ENCODE data around the gene TMCO2.

The TMCO2 gene

GRCh38 chr1:40248412-40248811 lies 675 bp downstream of the TMCO2 start:
- no peak overlapping the region for H3K9ac ChIP-seq (ENCODE audit: low read length)
- no peak overlapping the region for H2BK120ac ChIP-seq (ENCODE audit: low read depth, low read length)
- no peak overlapping the region for H3K18ac ChIP-seq (ENCODE audit: low read depth in 1 of 2, low read length in 2 of 2)
- no peak overlapping the region for H2AK5ac ChIP-seq (ENCODE audit: low read length, severe bottlenecking)
- DNase-seq, result no peak
- H2BK12ac ChIP-seq (ENCODE audit: low read length in 2 of 2), result no peak overlapping the region
- no peak overlapping the region for H2AFZ ChIP-seq (ENCODE audit: low read depth, low read length)
- no peak overlapping the region for H3K4me2 ChIP-seq (ENCODE audit: low read length, poor library complexity, severe bottlenecking)
- H3K27me3 ChIP-seq (ENCODE audit: control insufficient read depth in 1 of 2, insufficient read depth in 1 of 2, low read length in 2 of 2), result no peaks in the 10 kb centered on the region
- H2BK5ac ChIP-seq (ENCODE audit: low read depth, low read length, poor library complexity, severe bottlenecking), result no peak overlapping the region
- no peak overlapping the region for H3K4ac ChIP-seq (ENCODE audit: low read depth in 1 of 2, low read length in 2 of 2)
- no peaks in the 10 kb centered on the region for H3K9me3 ChIP-seq (ENCODE audit: control insufficient read depth, low read length)
- no peak overlapping the region for H2BK15ac ChIP-seq (ENCODE audit: low read depth, poor library complexity, severe bottlenecking)
- H3K23ac ChIP-seq (ENCODE audit: low read length in 2 of 2), result no peak overlapping the region
- H3K27ac ChIP-seq (ENCODE audit: low read length, poor library complexity, severe bottlenecking), result no peak overlapping the region
- no peak overlapping the region for H3K4me3 ChIP-seq (ENCODE audit: insufficient read depth in 1 of 2, low read depth in 1 of 2, low read length in 2 of 2)
- no peaks in the 10 kb centered on the region for H3K79me1 ChIP-seq (replicated peaks; ENCODE audit: low read length, poor library complexity, severe bottlenecking)
- H3K36me3 ChIP-seq (ENCODE audit: control insufficient read depth in 1 of 2, insufficient read depth in 2 of 2, low read depth in 1 of 2, low read length in 2 of 2), result no peaks in the 10 kb centered on the region
- H3K4me1 ChIP-seq (ENCODE audit: control insufficient read depth, insufficient read depth, low read depth, low read length), result no peaks in the 10 kb centered on the region
- no peak overlapping the region for H4K8ac ChIP-seq (ENCODE audit: low read length)
- H4K91ac ChIP-seq (ENCODE audit: low read length), result no peak overlapping the region
- no peak overlapping the region for H3K14ac ChIP-seq (ENCODE audit: low read length in 2 of 2)

- DNase-seq, result no peak
- H3K4me1 ChIP-seq (ENCODE audit: control insufficient read depth, insufficient read depth, low read depth, low read length), result peaks cover 2% of the 10 kb centered on the region
- no peak overlapping the region for H2AFZ ChIP-seq (ENCODE audit: low read depth, low read length)
- H2BK120ac ChIP-seq (ENCODE audit: low read depth, low read length), result no peak overlapping the region
- no peak overlapping the region for H4K91ac ChIP-seq (ENCODE audit: low read length)
- H2BK15ac ChIP-seq (ENCODE audit: low read depth, poor library complexity, severe bottlenecking), result no peak overlapping the region
- no peaks in the 10 kb centered on the region for H3K36me3 ChIP-seq (ENCODE audit: control insufficient read depth in 1 of 2, insufficient read depth in 2 of 2, low read depth in 1 of 2, low read length in 2 of 2)
- no peak overlapping the region for H2BK5ac ChIP-seq (ENCODE audit: low read depth, low read length, poor library complexity, severe bottlenecking)
- no peak overlapping the region for H3K27ac ChIP-seq (ENCODE audit: low read length, poor library complexity, severe bottlenecking)
- peaks cover 10% of the 10 kb centered on the region for H3K79me1 ChIP-seq (replicated peaks; ENCODE audit: low read length, poor library complexity, severe bottlenecking)
- H3K4me2 ChIP-seq (ENCODE audit: low read length, poor library complexity, severe bottlenecking), result no peak overlapping the region
- no peak overlapping the region for H2BK12ac ChIP-seq (ENCODE audit: low read length in 2 of 2)
- no peak overlapping the region for H3K23ac ChIP-seq (ENCODE audit: low read length in 2 of 2)
- no peak overlapping the region for H3K14ac ChIP-seq (ENCODE audit: low read length in 2 of 2)
- no peak overlapping the region for H3K9ac ChIP-seq (ENCODE audit: low read length)
- H4K8ac ChIP-seq (ENCODE audit: low read length), result no peak overlapping the region
- 90% methylated on average over 4 of the region's 4 CpGs for WGBS
- no peak overlapping the region for H3K4me3 ChIP-seq (ENCODE audit: insufficient read depth in 1 of 2, low read depth in 1 of 2, low read length in 2 of 2)
- H3K18ac ChIP-seq (ENCODE audit: low read depth in 1 of 2, low read length in 2 of 2), result no peak overlapping the region
- no peak overlapping the region for H2AK5ac ChIP-seq (ENCODE audit: low read length, severe bottlenecking)
- H3K9me3 ChIP-seq (ENCODE audit: control insufficient read depth, low read length), result no peaks in the 10 kb centered on the region
- H3K4ac ChIP-seq (ENCODE audit: low read depth in 1 of 2, low read length in 2 of 2), result no peak overlapping the region
- H3K27me3 ChIP-seq (ENCODE audit: control insufficient read depth in 1 of 2, insufficient read depth in 1 of 2, low read length in 2 of 2), result no peaks in the 10 kb centered on the region
Observed at GRCh38 chr1:40251456-40251855, 3.7 kb downstream of the TMCO2 start.

DNA sequence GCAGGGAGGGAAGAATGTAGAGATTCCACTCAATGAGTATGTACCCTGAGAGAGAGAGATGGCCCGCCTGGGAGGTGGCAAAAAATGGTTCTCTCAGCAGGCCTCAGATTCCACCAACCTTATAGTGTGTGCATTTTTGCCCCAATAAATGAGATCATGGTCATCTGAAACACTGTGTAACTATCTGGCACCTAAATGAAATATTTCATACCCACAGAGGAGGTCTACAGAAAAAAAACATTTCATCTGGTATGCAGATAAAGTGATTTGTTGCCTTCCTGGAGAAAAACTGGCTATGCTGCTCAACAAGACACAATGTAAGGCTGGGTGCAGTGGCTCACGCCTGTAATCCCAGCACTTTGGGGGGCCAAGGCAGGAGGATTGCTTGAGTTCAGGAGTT lies 4.9 kb downstream of the TMCO2 start:
- H2BK12ac ChIP-seq (ENCODE audit: low read length in 2 of 2), result no peak overlapping the region
- 78% methylated on average over 2 of the region's 2 CpGs for WGBS
- H3K9ac ChIP-seq (ENCODE audit: low read length), result no peak overlapping the region

DNA sequence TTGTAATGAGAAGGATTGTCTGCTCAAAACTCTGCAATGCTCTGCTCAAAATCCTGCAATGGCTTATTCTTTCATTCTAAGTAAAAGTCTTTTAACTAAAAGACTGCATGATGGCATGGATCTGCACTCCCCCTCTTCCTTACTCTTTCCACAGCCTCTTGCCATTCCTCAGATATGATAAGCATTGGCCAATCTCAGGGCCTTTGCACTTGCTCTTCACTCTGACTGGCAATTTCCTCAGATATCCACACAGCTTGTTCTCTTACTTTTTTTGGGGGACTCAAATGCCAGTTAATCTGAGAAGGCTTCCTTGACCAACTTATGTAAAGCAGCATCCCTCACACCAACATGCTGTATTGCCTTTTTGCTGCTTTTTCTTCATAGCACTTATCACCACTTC lies 7.5 kb downstream of the TMCO2 start:
- no peak for DNase-seq
- Histone ChIP-seq H3K79me1 (replicated peaks; ENCODE audit: low read length, poor library complexity, severe bottlenecking) (peaks cover 19% of the 10 kb centered on the region), H4K8ac (ENCODE audit: low read length) (no peak overlapping the region)

More for the DNA sequence above, 4.9 kb downstream of the TMCO2 start:
- Histone ChIP-seq H3K27me3 (ENCODE audit: control insufficient read depth in 1 of 2, insufficient read depth in 1 of 2, low read length in 2 of 2) (no peaks in the 10 kb centered on the region), H2BK15ac (ENCODE audit: low read depth, poor library complexity, severe bottlenecking) (no peak overlapping the region), H3K36me3 (ENCODE audit: control insufficient read depth in 1 of 2, insufficient read depth in 2 of 2, low read depth in 1 of 2, low read length in 2 of 2) (no peaks in the 10 kb centered on the region), H3K18ac (ENCODE audit: low read depth in 1 of 2, low read length in 2 of 2) (no peak overlapping the region), H3K79me1 (replicated peaks; ENCODE audit: low read length, poor library complexity, severe bottlenecking) (peaks cover 10% of the 10 kb centered on the region), H3K9me3 (ENCODE audit: control insufficient read depth, low read length) (no peaks in the 10 kb centered on the region), H4K8ac (ENCODE audit: low read length) (no peak overlapping the region), H2AK5ac (ENCODE audit: low read length, severe bottlenecking) (no peak overlapping the region), H3K4ac (ENCODE audit: low read depth in 1 of 2, low read length in 2 of 2) (no peak overlapping the region), H3K4me1 (ENCODE audit: control insufficient read depth, insufficient read depth, low read depth, low read length) (peaks cover 2% of the 10 kb centered on the region), H2BK120ac (ENCODE audit: low read depth, low read length) (no peak overlapping the region), H3K27ac (ENCODE audit: low read length, poor library complexity, severe bottlenecking) (no peak overlapping the region), H2BK5ac (ENCODE audit: low read depth, low read length, poor library complexity, severe bottlenecking) (no peak overlapping the region), H3K14ac (ENCODE audit: low read length in 2 of 2) (no peak overlapping the region), H3K23ac (ENCODE audit: low read length in 2 of 2) (no peak overlapping the region), H3K4me2 (ENCODE audit: low read length, poor library complexity, severe bottlenecking) (no peak overlapping the region), H3K4me3 (ENCODE audit: insufficient read depth in 1 of 2, low read depth in 1 of 2, low read length in 2 of 2) (no peak overlapping the region), H2AFZ (ENCODE audit: low read depth, low read length) (no peak overlapping the region), H4K91ac (ENCODE audit: low read length) (no peak overlapping the region)
- no peak for DNase-seq

More for the DNA sequence above, 7.5 kb downstream of the TMCO2 start:
- Histone ChIP-seq H3K9me3 (ENCODE audit: control insufficient read depth, low read length) (no peaks in the 10 kb centered on the region), H3K36me3 (ENCODE audit: control insufficient read depth in 1 of 2, insufficient read depth in 2 of 2, low read depth in 1 of 2, low read length in 2 of 2) (peaks cover 8 to 9% of the 10 kb centered on the region in 2 experiments), H3K27ac (ENCODE audit: low read length, poor library complexity, severe bottlenecking) (no peak overlapping the region), H3K27me3 (ENCODE audit: control insufficient read depth in 1 of 2, insufficient read depth in 1 of 2, low read length in 2 of 2) (no peaks in the 10 kb centered on the region), H2BK15ac (ENCODE audit: low read depth, poor library complexity, severe bottlenecking) (no peak overlapping the region), H3K4me3 (ENCODE audit: insufficient read depth in 1 of 2, low read depth in 1 of 2, low read length in 2 of 2) (no peak overlapping the region), H2BK12ac (ENCODE audit: low read length in 2 of 2) (no peak overlapping the region), H3K4me1 (ENCODE audit: control insufficient read depth, insufficient read depth, low read depth, low read length) (peaks cover 8% of the 10 kb centered on the region), H3K4ac (ENCODE audit: low read depth in 1 of 2, low read length in 2 of 2) (no peak overlapping the region), H3K9ac (ENCODE audit: low read length) (no peak overlapping the region), H2BK120ac (ENCODE audit: low read depth, low read length) (no peak overlapping the region), H3K18ac (ENCODE audit: low read depth in 1 of 2, low read length in 2 of 2) (no peak overlapping the region), H2BK5ac (ENCODE audit: low read depth, low read length, poor library complexity, severe bottlenecking) (no peak overlapping the region), H4K91ac (ENCODE audit: low read length) (no peak overlapping the region), H2AK5ac (ENCODE audit: low read length, severe bottlenecking) (no peak overlapping the region), H3K23ac (ENCODE audit: low read length in 2 of 2) (no peak overlapping the region), H2AFZ (ENCODE audit: low read depth, low read length) (no peak overlapping the region), H3K4me2 (ENCODE audit: low read length, poor library complexity, severe bottlenecking) (no peak overlapping the region), H3K14ac (ENCODE audit: low read length in 2 of 2) (no peak overlapping the region)

Measured in mesenchymal stem cell (in vitro differentiated cells and primary cell).